ENCODE results near the gene NUDT15. TPM values are rescaled to one million over a fixed set of nuclear protein-coding genes. Genes with fewer than 3 reads are reported as not detected.

Gene NUDT15
- polyA plus RNA-seq, 1 of the 3 experiments (the other 2 are of a cell fraction) = 11.9 TPM

- DNase-seq = peak; percentile 3
- ChIA-PET POLR2A (interaction anchor here (1.9 kb wide), 1 partner anchor 56 kb away, joined by 10 read pairs; the partner anchor contains the start of gene MED4), CTCF (interaction anchor here (0.8 to 2.5 kb wide), 18 partner anchors 9 to 1207 kb away, joined by 3 to 38 read pairs (median 6); partner anchors contain the start of genes MED4 and SUCLA2)
- Histone ChIP-seq H2AFZ (ENCODE audit: low read depth) (no peak overlapping the region), H3K4me3 (ENCODE audit: low read depth in 2 of 2, low read length in 1 of 2) (peak overlapping the region; percentile 71 to 86; a peak in 3 of 4 replicates), H3K9me2 (no peaks in the 10 kb centered on the region), H4K20me1 (ENCODE audit: insufficient read depth) (no peaks in the 10 kb centered on the region), H3K27me3 (ENCODE audit: insufficient read depth) (no peaks in the 10 kb centered on the region), H3K9ac (no peak overlapping the region), H3K4me2 (peak overlapping the region; percentile 75; the same call in 1 of the 2 replicates), H3F3A (replicated peaks; ENCODE audit: insufficient read depth) (peaks cover 27% of the 10 kb centered on the region), H3K27ac (ENCODE audit: low read depth in 2 of 2, low read length in 1 of 2) (peak overlapping the region; percentile 44 to 95; a peak in 2 of 4 replicates), H3K4me1 (ENCODE audit: control insufficient read depth in 1 of 2, insufficient read depth in 2 of 2, low read depth in 1 of 2, low read length in 1 of 2) (peaks cover 8 to 10% of the 10 kb centered on the region in 2 experiments; a peak in 3 of 4 replicates), H3K9me3 (peaks cover 2% of the 10 kb centered on the region; the same call in 1 of the 2 replicates), H3K36me3 (replicated peaks in 1 of 2; ENCODE audit: control insufficient read depth in 1 of 2, insufficient read depth in 2 of 2, low read length in 1 of 2) (peaks cover 13 to 22% of the 10 kb centered on the region in 2 experiments), H3K79me2 (ENCODE audit: insufficient read depth) (peaks cover 25% of the 10 kb centered on the region)
- TF ChIP-seq ZBTB33 (IDR thresholded peaks at IDR 0.05; ENCODE audit: borderline replicate concordance, low read depth) = no peak
- no peak for TF ChIP-seq TAF1 (IDR thresholded peaks at IDR 0.05; ENCODE audit: borderline replicate concordance, low read depth, low read length)
- no peak for TF ChIP-seq MEF2A (IDR thresholded peaks at IDR 0.05; ENCODE audit: borderline replicate concordance, low read depth)
- no peak for TF ChIP-seq SIN3A (IDR thresholded peaks at IDR 0.05; ENCODE audit: borderline replicate concordance, low read depth, low read length)
- TF ChIP-seq NFIC (IDR thresholded peaks at IDR 0.05; ENCODE audit: borderline replicate concordance) = no peak
- TF ChIP-seq, protein P1, sequence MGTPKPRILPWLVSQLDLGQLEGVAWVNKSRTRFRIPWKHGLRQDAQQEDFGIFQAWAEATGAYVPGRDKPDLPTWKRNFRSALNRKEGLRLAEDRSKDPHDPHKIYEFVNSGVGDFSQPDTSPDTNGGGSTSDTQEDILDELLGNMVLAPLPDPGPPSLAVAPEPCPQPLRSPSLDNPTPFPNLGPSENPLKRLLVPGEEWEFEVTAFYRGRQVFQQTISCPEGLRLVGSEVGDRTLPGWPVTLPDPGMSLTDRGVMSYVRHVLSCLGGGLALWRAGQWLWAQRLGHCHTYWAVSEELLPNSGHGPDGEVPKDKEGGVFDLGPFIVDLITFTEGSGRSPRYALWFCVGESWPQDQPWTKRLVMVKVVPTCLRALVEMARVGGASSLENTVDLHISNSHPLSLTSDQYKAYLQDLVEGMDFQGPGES (IDR thresholded peaks at IDR 0.05; ENCODE audit: low read depth, low read length) = no peak
- TF ChIP-seq TEAD4 (IDR thresholded peaks at IDR 0.05; ENCODE audit: borderline replicate concordance, insufficient read depth) = no peak
- no peak for TF ChIP-seq RXRA (IDR thresholded peaks at IDR 0.05; ENCODE audit: borderline replicate concordance, low read depth)
- no peak for TF ChIP-seq MXI1 (IDR thresholded peaks at IDR 0.05; ENCODE audit: low read depth, low read length)
- TF ChIP-seq EP300 (IDR thresholded peaks at IDR 0.05; ENCODE audit: borderline replicate concordance in 1 of 2, low read depth in 1 of 2, low read length in 1 of 2) = no peak
- no peak for TF ChIP-seq SMC3 (IDR thresholded peaks at IDR 0.05; ENCODE audit: low read depth, low read length)
- TF ChIP-seq RCOR1 (IDR thresholded peaks at IDR 0.05; ENCODE audit: low read length) = no peak
- TF ChIP-seq FOXM1 (IDR thresholded peaks at IDR 0.05; ENCODE audit: low read depth) = no peak
- TF ChIP-seq GATA2 (CRISPR knock-in tag; IDR thresholded peaks at IDR 0.05) = no peak
- no peak for TF ChIP-seq EZH2phosphoT487 (IDR thresholded peaks at IDR 0.05; ENCODE audit: borderline replicate concordance, low read depth)
- TF ChIP-seq FOXJ3 (CRISPR knock-in tag; IDR thresholded peaks at IDR 0.05) = no peak
- 92% methylated on average over 1 of the region's 1 CpG for WGBS (ENCODE audit: low lambda C conversion rate)
Observed at GRCh38 chr13:48038761-48039160, 1.2 kb downstream of the NUDT15 start.
